NB4 (cell line): Measurements from ENCODE around the gene C11orf71.

Source experiments
- CTCF ChIP-seq: IDR thresholded peaks from one replicate; pipeline ENCODE4 v1.5.1; 2012; ENCODE audit warnings: low read depth, low read length
- MAX ChIP-seq: IDR thresholded peaks from 2 replicates; pipeline ENCODE4 v1.6.1; 2011; ENCODE audit warnings: low read depth, low read length
- MYC ChIP-seq: IDR thresholded peaks from 2 replicates; pipeline ENCODE4 v1.6.1; 2011; ENCODE audit warnings: low read depth, low read length
- POLR2A ChIP-seq: IDR thresholded peaks from 2 replicates; pipeline ENCODE4 v1.6.1; 2011; ENCODE audit warnings: mild to moderate bottlenecking; ENCODE audit not compliant: insufficient read length; ENCODE audit errors: extremely low read depth

GRCh38 chr11:114386545-114386944, 13.8 kb downstream of the C11orf71 start:
- TF ChIP-seq POLR2A (no peak), CTCF (no peak), MAX (no peak), MYC (no peak)
